ENCODE results near the gene CRACDL. TPM values are rescaled to one million over a fixed set of nuclear protein-coding genes. Genes with fewer than 3 reads are reported as not detected.

Gene CRACDL
- total and polyA plus RNA-seq, 2 donors (not counting 1 experiment from before 2014, with no cell fraction given), result 0.25 TPM; not detected in 1

DNA sequence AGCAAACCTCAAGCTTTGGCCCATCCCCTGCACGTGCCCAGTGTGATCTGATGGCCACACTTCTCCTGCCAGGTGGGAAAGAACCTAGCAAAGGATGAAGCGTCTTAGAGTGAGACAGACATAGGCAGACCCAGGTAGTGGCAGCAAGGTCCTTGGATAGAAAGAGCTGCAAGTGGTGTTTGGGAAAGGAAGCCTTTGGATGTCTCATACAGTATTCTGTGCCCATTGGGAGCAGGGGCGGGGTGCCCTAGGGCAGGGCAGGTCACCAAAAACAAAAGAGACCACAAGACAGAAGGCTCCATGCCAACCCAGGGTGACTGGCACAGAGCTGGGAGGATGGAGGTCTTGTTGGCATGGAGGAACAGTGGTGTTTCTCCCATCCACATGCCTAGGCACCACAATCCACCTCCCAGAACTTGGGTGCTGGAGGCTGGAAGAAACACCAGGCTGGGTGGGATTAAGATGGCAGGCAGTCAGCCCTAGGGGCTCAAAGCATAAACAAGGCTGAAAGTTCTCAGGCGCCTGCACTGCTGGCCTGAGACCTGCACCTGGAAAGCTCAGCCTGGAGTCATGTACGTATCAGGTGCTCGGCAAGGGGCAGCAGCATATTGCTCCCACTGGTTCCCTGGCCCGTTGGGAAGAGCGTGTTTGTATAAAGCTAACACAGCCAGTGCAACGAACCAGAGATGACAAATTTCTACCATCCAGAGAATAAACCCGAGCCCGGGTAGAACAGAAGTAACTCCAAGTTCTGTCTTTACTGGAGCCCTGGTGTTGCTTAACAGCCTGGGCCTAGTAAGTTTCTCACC, 52.9 kb downstream of the CRACDL start:
- H3K9me3 Mint-ChIP-seq (ENCODE audit: insufficient read depth), result peaks cover 21% of the 10 kb centered on the region
- H2AFZ ChIP-seq (ENCODE audit: insufficient read depth, low read depth, low read length, poor library complexity, severe bottlenecking), result no peak overlapping the region
- no peak overlapping the region for H3K4me3 ChIP-seq (ENCODE audit: control extremely low read depth in 1 of 5, extremely low read depth in 1 of 5, insufficient read depth in 1 of 5, low read depth in 2 of 5, low read length in 4 of 5)
- no peak overlapping the region for H3K9ac ChIP-seq (ENCODE audit: low read length)
- no peaks in the 10 kb centered on the region for H4K20me1 ChIP-seq (ENCODE audit: control insufficient read depth, insufficient read depth, low read length, poor library complexity, severe bottlenecking)
- WGBS (ENCODE audit: insufficient coverage), result 86% methylated on average over 11 of the region's 11 CpGs
- intact Hi-C loops (cut with micrococcal nuclease), result no loop called here
- TF ChIP-seq EZH2 (IDR thresholded peaks at IDR 0.05; ENCODE audit: borderline replicate concordance, insufficient read depth, low read depth, low read length, poor library complexity, severe bottlenecking) (no peak), CTCF (IDR thresholded peaks at IDR 0.05) (no peak)
- H3K4me2 ChIP-seq (replicated peaks; ENCODE audit: low read depth, low read length, poor library complexity, severe bottlenecking), result no peak overlapping the region
- no peak overlapping the region for H3K27ac ChIP-seq (ENCODE audit: low read length in 2 of 2)
- H3K36me3 ChIP-seq (replicated peaks in 1 of 2; ENCODE audit: control extremely low read depth in 1 of 2, control insufficient read depth in 1 of 2, extremely low read depth in 1 of 2, insufficient read depth in 2 of 2, low read length in 1 of 2), result no peaks in the 10 kb centered on the region
- peaks cover 33% of the 10 kb centered on the region for H3K27me3 Mint-ChIP-seq
- no peak overlapping the region for H3K27ac Mint-ChIP-seq
- H3K4me3 Mint-ChIP-seq, result no peak overlapping the region
- peaks cover 0 to 23% (median 1%) of the 10 kb centered on the region in 4 experiments for H3K27me3 ChIP-seq (replicated peaks in 1 of 4; ENCODE audit: control extremely low read depth in 1 of 4, control insufficient read depth in 3 of 4, insufficient read depth in 4 of 4, low read length in 3 of 4)
- H3K4me1 ChIP-seq (ENCODE audit: control insufficient read depth in 2 of 2, insufficient read depth in 2 of 2, low read length in 2 of 2), result no peaks in the 10 kb centered on the region
- no peaks in the 10 kb centered on the region for H3K79me2 ChIP-seq (ENCODE audit: control insufficient read depth, insufficient read depth, low read length)
- H3K4me1 Mint-ChIP-seq, result no peaks in the 10 kb centered on the region
- no peak for DNase-seq
- peaks cover 3 to 17% (median 14%) of the 10 kb centered on the region in 3 donors for H3K9me3 ChIP-seq (ENCODE audit: control extremely low read depth in 1 of 3, control insufficient read depth in 2 of 3, insufficient read depth in 1 of 3, low read length in 2 of 3)
- CTCF ChIA-PET, result no interaction called here
- POLR2A ChIA-PET, result no interaction called here
- ATAC-seq (ENCODE audit: low read depth), result no peak

- Histone ChIP-seq H3K79me2 (ENCODE audit: control insufficient read depth, insufficient read depth, low read length) (no peaks in the 10 kb centered on the region), H3K4me3 (ENCODE audit: control extremely low read depth in 1 of 5, extremely low read depth in 1 of 5, insufficient read depth in 1 of 5, low read depth in 2 of 5, low read length in 4 of 5) (no peak overlapping the region), H3K27ac (ENCODE audit: low read length in 2 of 2) (no peak overlapping the region), H2AFZ (ENCODE audit: insufficient read depth, low read depth, low read length, poor library complexity, severe bottlenecking) (no peak overlapping the region), H3K27me3 (replicated peaks in 1 of 4; ENCODE audit: control extremely low read depth in 1 of 4, control insufficient read depth in 3 of 4, insufficient read depth in 4 of 4, low read length in 3 of 4) (peaks cover 0 to 22% (median 1%) of the 10 kb centered on the region in 4 experiments), H3K36me3 (replicated peaks in 1 of 2; ENCODE audit: control extremely low read depth in 1 of 2, control insufficient read depth in 1 of 2, extremely low read depth in 1 of 2, insufficient read depth in 2 of 2, low read length in 1 of 2) (no peaks in the 10 kb centered on the region), H3K9ac (ENCODE audit: low read length) (no peak overlapping the region), H3K9me3 (ENCODE audit: control extremely low read depth in 1 of 3, control insufficient read depth in 2 of 3, insufficient read depth in 1 of 3, low read length in 2 of 3) (peaks cover 1 to 14% (median 13%) of the 10 kb centered on the region in 3 donors), H3K4me1 (ENCODE audit: control insufficient read depth in 2 of 2, insufficient read depth in 2 of 2, low read length in 2 of 2) (no peaks in the 10 kb centered on the region), H4K20me1 (ENCODE audit: control insufficient read depth, insufficient read depth, low read length, poor library complexity, severe bottlenecking) (no peaks in the 10 kb centered on the region), H3K4me2 (replicated peaks; ENCODE audit: low read depth, low read length, poor library complexity, severe bottlenecking) (no peak overlapping the region)
- TF ChIP-seq CTCF (IDR thresholded peaks at IDR 0.05), result no peak
- no peak for TF ChIP-seq EZH2 (IDR thresholded peaks at IDR 0.05; ENCODE audit: borderline replicate concordance, insufficient read depth, low read depth, low read length, poor library complexity, severe bottlenecking)
- no peaks in the 10 kb centered on the region for H3K4me1 Mint-ChIP-seq
- no peak for DNase-seq
- POLR2A ChIA-PET, result no interaction called here
- peaks cover 17% of the 10 kb centered on the region for H3K9me3 Mint-ChIP-seq (ENCODE audit: insufficient read depth)
- H3K4me3 Mint-ChIP-seq, result no peak overlapping the region
- intact Hi-C loops (cut with micrococcal nuclease), result no loop called here
- CTCF ChIA-PET, result no interaction called here
- 97% methylated on average over 3 of the region's 3 CpGs for WGBS (ENCODE audit: insufficient coverage)
- no peak overlapping the region for H3K27ac Mint-ChIP-seq
- H3K27me3 Mint-ChIP-seq, result peaks cover 30% of the 10 kb centered on the region
- no peak for ATAC-seq (ENCODE audit: low read depth)
Measured at GRCh38 chr2:98882368-98882767, 53.7 kb downstream of the CRACDL start.

Data from B cell (primary cell).